Measurements from ENCODE around the gene TGFA.

- TF ChIP-seq EZH2 (IDR thresholded peaks at IDR 0.05; ENCODE audit: low read length, missing control alignments) = no peak
- TF ChIP-seq CTCF (conservative IDR thresholded peaks at IDR 0.05 in 1 of 2, IDR thresholded peaks at IDR 0.05 in 1 of 2; ENCODE audit: low read depth in 1 of 2, low read length in 2 of 2) = no peak
Measured at GRCh38 chr2:70417011-70417410, 136.6 kb downstream of the TGFA start.

Measured in fibroblast of lung (primary cell).